HL-60 (cell line): ENCODE results near the gene DHDH.

Source experiments
- DNase-seq, 2 experiments: peaks; one replicate each; pipeline ENCODE4 v3.0.0-alpha.2; 2010 to 2020; ENCODE audit warnings: low read depth in 1 of 2, low spot score in 1 of 2
- H3K27ac ChIP-seq: fragments of 250-450 bp; sonication (Bioruptor Pico); replicated peaks from 2 replicates; pipeline ENCODE4 v1.5.1; 2020; ENCODE audit warnings: mild to moderate bottlenecking, moderate library complexity
- H3K27me3 ChIP-seq: fragments of 250-450 bp; sonication (Bioruptor Pico); 2 replicates; pipeline ENCODE4 v1.5.1; 2021; ENCODE audit warnings: mild to moderate bottlenecking, moderate library complexity; ENCODE audit not compliant: insufficient read depth, poor library complexity, severe bottlenecking
- H3K4me3 ChIP-seq: replicated peaks from 2 replicates; pipeline ENCODE4 v1.5.1; 2011; ENCODE audit warnings: mild to moderate bottlenecking, control low read depth, low read length; ENCODE audit not compliant: insufficient read depth
- GABPA ChIP-seq: IDR thresholded peaks from 2 replicates; pipeline ENCODE4 v1.6.1; 2012; ENCODE audit warnings: low read depth
- POLR2AphosphoS5 ChIP-seq: IDR thresholded peaks from 2 replicates; pipeline ENCODE4 v1.6.1; 2012; ENCODE audit warnings: low read depth
- SPI1 ChIP-seq: IDR thresholded peaks from 2 replicates; pipeline ENCODE4 v1.6.1; 2012; ENCODE audit warnings: low read depth, mild to moderate bottlenecking, borderline replicate concordance
- TF ChIP-seq, protein P1 (sequence below): IDR thresholded peaks from 2 replicates; pipeline ENCODE4 v1.6.1; 2012; ENCODE audit warnings: low read depth; ENCODE audit not compliant: insufficient replicate concordance
- TF ChIP-seq, protein P2 (sequence below): IDR thresholded peaks from one replicate; pipeline ENCODE4 v1.5.1; 2011; ENCODE audit warnings: low read length, control low read depth, inconsistent platforms; ENCODE audit not compliant: insufficient read depth

DHDH gene

DNA sequence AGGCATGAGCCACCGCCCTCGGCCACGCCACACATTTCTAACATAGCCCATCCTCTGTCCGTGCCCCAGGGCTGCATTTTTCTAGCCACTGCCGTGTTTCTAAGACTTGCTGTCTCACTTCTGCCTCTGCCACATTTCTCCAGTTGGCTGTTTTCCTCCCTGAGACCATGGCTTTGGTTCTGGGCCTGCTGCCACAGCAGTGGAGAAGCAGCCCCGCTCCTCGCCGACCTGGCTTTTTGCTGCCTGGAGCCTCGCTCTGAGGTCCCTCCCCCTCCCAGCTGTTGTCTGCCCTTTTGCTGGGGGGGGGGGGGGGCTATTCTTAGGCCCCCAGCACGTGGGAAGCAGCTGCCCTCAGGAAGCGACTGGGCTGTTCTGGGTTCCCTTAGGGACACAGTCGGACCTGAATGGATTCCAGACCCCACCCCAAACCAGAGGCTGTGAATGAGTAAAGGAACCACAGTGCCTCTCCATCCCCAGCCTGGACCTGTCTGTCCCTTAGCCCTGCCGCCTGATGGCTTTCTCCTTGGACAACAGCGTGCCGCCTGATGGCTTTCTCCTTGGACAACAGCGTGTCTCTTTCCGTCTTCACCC is 56.3 kb downstream of the DHDH start:
- Histone ChIP-seq H3K27ac (no peak overlapping the region), H3K4me3 (no peak overlapping the region), H3K27me3 (no peaks in the 10 kb centered on the region)
- TF ChIP-seq GABPA = no peak
- TF ChIP-seq POLR2AphosphoS5 = no peak
- TF ChIP-seq, protein P1, sequence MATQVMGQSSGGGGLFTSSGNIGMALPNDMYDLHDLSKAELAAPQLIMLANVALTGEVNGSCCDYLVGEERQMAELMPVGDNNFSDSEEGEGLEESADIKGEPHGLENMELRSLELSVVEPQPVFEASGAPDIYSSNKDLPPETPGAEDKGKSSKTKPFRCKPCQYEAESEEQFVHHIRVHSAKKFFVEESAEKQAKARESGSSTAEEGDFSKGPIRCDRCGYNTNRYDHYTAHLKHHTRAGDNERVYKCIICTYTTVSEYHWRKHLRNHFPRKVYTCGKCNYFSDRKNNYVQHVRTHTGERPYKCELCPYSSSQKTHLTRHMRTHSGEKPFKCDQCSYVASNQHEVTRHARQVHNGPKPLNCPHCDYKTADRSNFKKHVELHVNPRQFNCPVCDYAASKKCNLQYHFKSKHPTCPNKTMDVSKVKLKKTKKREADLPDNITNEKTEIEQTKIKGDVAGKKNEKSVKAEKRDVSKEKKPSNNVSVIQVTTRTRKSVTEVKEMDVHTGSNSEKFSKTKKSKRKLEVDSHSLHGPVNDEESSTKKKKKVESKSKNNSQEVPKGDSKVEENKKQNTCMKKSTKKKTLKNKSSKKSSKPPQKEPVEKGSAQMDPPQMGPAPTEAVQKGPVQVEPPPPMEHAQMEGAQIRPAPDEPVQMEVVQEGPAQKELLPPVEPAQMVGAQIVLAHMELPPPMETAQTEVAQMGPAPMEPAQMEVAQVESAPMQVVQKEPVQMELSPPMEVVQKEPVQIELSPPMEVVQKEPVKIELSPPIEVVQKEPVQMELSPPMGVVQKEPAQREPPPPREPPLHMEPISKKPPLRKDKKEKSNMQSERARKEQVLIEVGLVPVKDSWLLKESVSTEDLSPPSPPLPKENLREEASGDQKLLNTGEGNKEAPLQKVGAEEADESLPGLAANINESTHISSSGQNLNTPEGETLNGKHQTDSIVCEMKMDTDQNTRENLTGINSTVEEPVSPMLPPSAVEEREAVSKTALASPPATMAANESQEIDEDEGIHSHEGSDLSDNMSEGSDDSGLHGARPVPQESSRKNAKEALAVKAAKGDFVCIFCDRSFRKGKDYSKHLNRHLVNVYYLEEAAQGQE = no peak
- TF ChIP-seq, protein P2, sequence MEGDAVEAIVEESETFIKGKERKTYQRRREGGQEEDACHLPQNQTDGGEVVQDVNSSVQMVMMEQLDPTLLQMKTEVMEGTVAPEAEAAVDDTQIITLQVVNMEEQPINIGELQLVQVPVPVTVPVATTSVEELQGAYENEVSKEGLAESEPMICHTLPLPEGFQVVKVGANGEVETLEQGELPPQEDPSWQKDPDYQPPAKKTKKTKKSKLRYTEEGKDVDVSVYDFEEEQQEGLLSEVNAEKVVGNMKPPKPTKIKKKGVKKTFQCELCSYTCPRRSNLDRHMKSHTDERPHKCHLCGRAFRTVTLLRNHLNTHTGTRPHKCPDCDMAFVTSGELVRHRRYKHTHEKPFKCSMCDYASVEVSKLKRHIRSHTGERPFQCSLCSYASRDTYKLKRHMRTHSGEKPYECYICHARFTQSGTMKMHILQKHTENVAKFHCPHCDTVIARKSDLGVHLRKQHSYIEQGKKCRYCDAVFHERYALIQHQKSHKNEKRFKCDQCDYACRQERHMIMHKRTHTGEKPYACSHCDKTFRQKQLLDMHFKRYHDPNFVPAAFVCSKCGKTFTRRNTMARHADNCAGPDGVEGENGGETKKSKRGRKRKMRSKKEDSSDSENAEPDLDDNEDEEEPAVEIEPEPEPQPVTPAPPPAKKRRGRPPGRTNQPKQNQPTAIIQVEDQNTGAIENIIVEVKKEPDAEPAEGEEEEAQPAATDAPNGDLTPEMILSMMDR = no peak
- TF ChIP-seq SPI1 = no peak
- DNase-seq = no peak

DNA sequence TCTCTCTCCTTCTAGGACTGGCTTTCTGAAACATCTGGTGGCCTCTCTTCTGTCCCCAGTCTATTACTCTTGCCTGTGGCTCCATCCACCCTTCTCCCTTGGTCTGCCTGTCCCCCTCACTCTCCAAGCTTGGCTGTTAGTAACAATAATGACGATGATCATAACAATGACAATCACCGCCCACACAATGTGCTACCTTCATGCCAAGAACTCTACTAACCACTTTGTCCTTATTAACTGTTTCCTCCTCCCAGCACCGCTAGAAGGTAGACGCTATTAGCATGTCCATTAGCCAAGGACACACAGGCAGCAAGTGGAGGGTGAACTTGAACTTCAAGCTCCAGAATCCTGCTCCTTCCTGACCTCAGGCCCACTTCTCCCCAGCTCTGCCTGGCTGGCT is 56.9 kb downstream of the DHDH start:
- Histone ChIP-seq H3K27me3 (no peaks in the 10 kb centered on the region), H3K4me3 (no peak overlapping the region), H3K27ac (no peak overlapping the region)
- TF ChIP-seq, protein P2 = no peak
- TF ChIP-seq GABPA (no peak), POLR2AphosphoS5 (no peak), SPI1 (no peak)
- TF ChIP-seq, protein P1 = no peak
- no peak for DNase-seq

DNA sequence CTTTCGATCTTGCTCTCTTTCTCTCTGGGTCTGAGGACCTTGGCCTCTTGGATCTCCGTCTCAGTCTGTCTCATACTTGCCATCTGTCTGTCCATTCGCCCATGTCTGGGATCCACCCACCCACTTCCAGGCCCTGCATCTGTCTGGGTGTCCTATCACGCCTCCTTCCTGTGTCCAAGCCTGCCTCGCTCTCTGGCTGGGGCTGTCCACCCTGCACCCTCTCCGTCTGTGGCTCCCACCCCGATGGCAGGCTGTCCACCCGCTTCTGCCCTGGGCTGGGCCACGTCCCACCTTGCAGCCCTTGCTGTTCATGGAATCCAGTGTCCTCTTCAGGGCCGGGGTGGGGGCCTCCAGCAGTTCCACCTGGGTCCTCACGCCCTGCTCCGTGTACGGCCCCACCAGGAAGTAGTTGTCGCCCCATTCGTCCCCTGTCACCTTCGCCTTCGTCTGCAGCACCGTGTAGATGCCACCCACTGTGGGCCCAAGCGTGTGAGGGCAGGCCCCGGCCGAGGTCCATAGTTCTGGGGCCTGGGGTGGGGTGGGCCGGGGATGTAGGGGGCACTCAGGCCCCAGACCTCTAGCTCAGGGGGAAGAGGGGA is 57.6 kb downstream of the DHDH start:
- no peak overlapping the region; the same call in 1 of the 2 replicates for H3K4me3 ChIP-seq
- H3K27me3 ChIP-seq = no peaks in the 10 kb centered on the region
- TF ChIP-seq GABPA (no peak), SPI1 (no peak), POLR2AphosphoS5 (no peak)
- TF ChIP-seq, protein P2 = no peak
- TF ChIP-seq, protein P1 = no peak
- H3K27ac ChIP-seq = peak overlapping the region; percentile 88; the same call in 1 of the 2 replicates
- DNase-seq = no peak
